HEK293T (cell line): ENCODE data around the gene ARHGAP45.

ENCODE experiments used
- ARNT ChIP-seq: fragments of 450-650 bp; IDR thresholded peaks from 2 replicates; pipeline ENCODE4 v1.6.1; 2017; ENCODE audit warnings: mild to moderate bottlenecking
- BHLHE40 ChIP-seq: fragments of 450-650 bp; IDR thresholded peaks from 2 replicates; pipeline ENCODE4 v1.6.1; 2016; ENCODE audit warnings: mild to moderate bottlenecking, moderate library complexity, borderline replicate concordance
- CTBP1 ChIP-seq: fragments of 450-650 bp; IDR thresholded peaks from 2 replicates; pipeline ENCODE4 v1.6.1; 2016; ENCODE audit warnings: borderline replicate concordance
- ELF4 ChIP-seq: fragments of 450-650 bp; IDR thresholded peaks from 2 replicates; pipeline ENCODE4 v1.6.1; 2017; ENCODE audit warnings: antibody characterized with exemption
- FOXA1 ChIP-seq: fragments of 450-650 bp; IDR thresholded peaks from 2 replicates; pipeline ENCODE4 v1.6.1; 2016; ENCODE audit warnings: mild to moderate bottlenecking
- FOXK2 ChIP-seq: fragments of 450-650 bp; IDR thresholded peaks from 2 replicates; pipeline ENCODE4 v1.6.1; 2016; ENCODE audit warnings: mild to moderate bottlenecking
- FOXM1 ChIP-seq: fragments of 450-650 bp; IDR thresholded peaks from 2 replicates; pipeline ENCODE4 v1.6.1; 2017; ENCODE audit warnings: mild to moderate bottlenecking, borderline replicate concordance
- NFRKB ChIP-seq: fragments of 450-650 bp; IDR thresholded peaks from 2 replicates; pipeline ENCODE4 v1.6.1; 2016; ENCODE audit warnings: mild to moderate bottlenecking, moderate library complexity
- SUZ12 ChIP-seq: fragments of 450-650 bp; IDR thresholded peaks from 2 replicates; pipeline ENCODE4 v1.6.1; 2016; ENCODE audit warnings: mild to moderate bottlenecking
- TARDBP ChIP-seq: fragments of 450-650 bp; IDR thresholded peaks from 2 replicates; pipeline ENCODE4 v1.6.1; 2016
- ZNF384 ChIP-seq: fragments of 450-650 bp; IDR thresholded peaks from 2 replicates; pipeline ENCODE4 v1.6.1; 2016

GRCh38 chr19:1093811-1094553, 27.0 kb downstream of the ARHGAP45 start:
- TF ChIP-seq TARDBP (no peak), FOXK2 (no peak), NFRKB (no peak), ELF4 (no peak), BHLHE40 (no peak), ZNF384 (no peak), FOXM1 (no peak), SUZ12 (no peak), ARNT (no peak), FOXA1 (no peak), CTBP1 (no peak)
